GM12878 (cell line): ENCODE results near the gene TRPV3. TPM values are rescaled to one million over a fixed set of nuclear protein-coding genes. Genes with fewer than 3 reads are reported as not detected.

Source experiments
- ATAC-seq: fragments of 200-7000 bp; cut with Tn5 transposase; 3 replicates; pipeline ENCODE4 v1.9.1; 2020; ENCODE audit warnings: mild to moderate bottlenecking, moderate library complexity
- BruUV-seq: library from RNA; stranded (reverse); fragments of 400-500 nt; replicated peaks from 2 replicates; lab custom pipeline; 2021; lab: Mats Ljungman, UMichigan
- CTCF ChIA-PET: fragments of 300-600 bp; sonication (Branson Sonifier 250); formaldehyde crosslinking; extraction: SDS; loops from one replicate; lab custom pipeline; 2021; ENCODE audit warnings: inconsistent platforms; lab: Yijun Ruan, JAX
- POLR2A ChIA-PET: fragments of 350-600 bp; formaldehyde crosslinking; extraction: SDS; loops from one replicate; lab custom pipeline; 2021; ENCODE audit warnings: inconsistent platforms; lab: Charles Lee
- RAD21 ChIA-PET: fragments of 300-600 bp; sonication (Branson Sonifier 250); formaldehyde crosslinking; loops from one replicate; lab custom pipeline; 2023; ENCODE audit warnings: antibody characterized with exemption; ENCODE audit not compliant: unreplicated experiment; lab: Charles Lee
- SMC1A ChIA-PET: fragments of 300-600 bp; sonication (Branson Sonifier 250); formaldehyde crosslinking; loops from one replicate; lab custom pipeline; 2023; ENCODE audit not compliant: unreplicated experiment, uncharacterized antibody; lab: Charles Lee
- DNase-seq: peaks from one replicate; pipeline ENCODE4 v3.0.0-alpha.2; 2011; ENCODE audit warnings: low read depth, low spot score
- FAIRE-seq: peaks from 3 replicates; lab custom pipeline; 2011; peaks lifted over from hg19 to GRCh38; lab: Jason Lieb, UNC
- H2AFZ ChIP-seq: 2 replicates; pipeline ENCODE4 v1.6.0; 2011; ENCODE audit warnings: low read depth, low read length, control low read depth; ENCODE audit not compliant: control insufficient read depth
- H3K27ac ChIP-seq: 2 replicates; pipeline ENCODE4 v1.5.1; 2011; ENCODE audit warnings: control low read depth; ENCODE audit not compliant: control insufficient read depth, insufficient read depth
- H3K27me3 ChIP-seq, 2 experiments: replicated peaks in 1 of 2; 2 replicates each; pipeline versions ENCODE4 v1.6.0 to v1.6.1; 2011; ENCODE audit warnings: low read length in 1 of 2; ENCODE audit not compliant: control insufficient read depth in 2 of 2, insufficient read depth in 2 of 2
- H3K36me3 ChIP-seq, 2 experiments: 2 replicates each; pipeline ENCODE4 v1.5.1; 2011; ENCODE audit warnings: low read length in 1 of 2; ENCODE audit not compliant: control insufficient read depth in 2 of 2, insufficient read depth in 2 of 2
- H3K4me1 ChIP-seq: 2 replicates; pipeline ENCODE4 v1.6.1; 2011; ENCODE audit warnings: mild to moderate bottlenecking, low read length, moderate library complexity, mixed read lengths; ENCODE audit not compliant: control insufficient read depth, insufficient read depth
- H3K4me2 ChIP-seq: 2 replicates; pipeline ENCODE4 v1.6.0; 2011; ENCODE audit warnings: control low read depth; ENCODE audit not compliant: control insufficient read depth, insufficient read depth
- H3K4me3 ChIP-seq: fragments of 200-600 bp; sonication (generic); 2 replicates; pipeline ENCODE4 v1.5.1; 2016
- H3K79me2 ChIP-seq: 2 replicates; pipeline ENCODE4 v1.6.0; 2011; ENCODE audit warnings: low read length; ENCODE audit not compliant: control insufficient read depth, insufficient read depth
- H3K9ac ChIP-seq: 2 replicates; pipeline ENCODE4 v1.8.0; 2011; ENCODE audit warnings: low read length, control low read depth, mixed read lengths; ENCODE audit not compliant: control insufficient read depth, insufficient read depth
- H3K9me3 ChIP-seq: replicated peaks from 3 replicates; pipeline ENCODE4 v1.5.1; 2011; ENCODE audit warnings: mild to moderate bottlenecking, low read length; ENCODE audit not compliant: control insufficient read depth, insufficient read depth
- H4K20me1 ChIP-seq: 2 replicates; pipeline ENCODE4 v1.6.0; 2011; ENCODE audit not compliant: control insufficient read depth, insufficient read depth
- CEBPB ChIP-seq, 2 experiments: fragments of 150-350 bp in 1 of 2; IDR thresholded peaks; 2 replicates each; pipeline ENCODE4 v1.6.1; 2012 to 2014; ENCODE audit warnings: low read depth in 2 of 2, low read length in 2 of 2, borderline replicate concordance in 1 of 2, inconsistent platforms in 1 of 2
- IKZF1 ChIP-seq: fragments of 450-650 bp; conservative IDR thresholded peaks from 2 replicates; pipeline ENCODE4 v1.6.1; 2017; ENCODE audit warnings: antibody characterized with exemption, mild to moderate bottlenecking
- NFYA ChIP-seq: IDR thresholded peaks from 2 replicates; pipeline ENCODE4 v1.6.1; 2011; ENCODE audit warnings: low read depth, mild to moderate bottlenecking, low read length, improper control_type of control experiment, borderline replicate concordance
- NFYB ChIP-seq: IDR thresholded peaks from 2 replicates; pipeline ENCODE4 v1.6.1; 2011; ENCODE audit warnings: low read depth, mild to moderate bottlenecking, low read length, improper control_type of control experiment, moderate library complexity; ENCODE audit not compliant: insufficient read depth
- SIN3A ChIP-seq: IDR thresholded peaks from 2 replicates; pipeline ENCODE4 v1.6.1; 2012; ENCODE audit warnings: low read depth, low read length, improper control_type of control experiment
- SMARCA5 ChIP-seq: fragments of 450-650 bp; IDR thresholded peaks from 2 replicates; pipeline ENCODE4 v1.6.1; 2017; ENCODE audit warnings: mild to moderate bottlenecking
- SUZ12 ChIP-seq: fragments of 200-600 bp; sonication (generic); IDR thresholded peaks from one replicate; pipeline ENCODE4 v1.6.1; 2018; ENCODE audit warnings: antibody characterized with exemption, mild to moderate bottlenecking; ENCODE audit not compliant: unreplicated experiment
- TCF12 ChIP-seq: IDR thresholded peaks from 2 replicates; pipeline ENCODE4 v1.6.1; 2011; ENCODE audit warnings: low read depth, mild to moderate bottlenecking, low read length
- TCF7 ChIP-seq: IDR thresholded peaks from 2 replicates; pipeline ENCODE4 v1.6.1; 2014; ENCODE audit warnings: antibody characterized with exemption, borderline replicate concordance
- WRNIP1 ChIP-seq: IDR thresholded peaks from 2 replicates; pipeline ENCODE4 v1.6.1; 2011; ENCODE audit warnings: low read depth, low read length, improper control_type of control experiment, borderline replicate concordance
- YBX1 ChIP-seq: fragments of 450-650 bp; IDR thresholded peaks from 2 replicates; pipeline ENCODE4 v1.6.1; 2016; ENCODE audit warnings: antibody characterized with exemption
- ZZZ3 ChIP-seq: IDR thresholded peaks from 2 replicates; pipeline ENCODE4 v1.6.1; 2011; ENCODE audit warnings: low read depth; ENCODE audit not compliant: control insufficient read depth, insufficient read length
- WGBS: methylation state at CpG from one replicate; pipeline ENCODE4 v1.1.6; 2016; ENCODE audit warnings: low lambda C conversion rate; ENCODE audit not compliant: insufficient replicate concordance, insufficient coverage; ENCODE audit errors: missing lambda C conversion rate; 5-methylcytosine and 5-hydroxymethylcytosine counted together
- in situ Hi-C: fragments of 300-500 bp; cut with MboI; formaldehyde crosslinking; loops from 9 replicates; pipeline ENCODE4 v1.14.3; 2018; ENCODE audit warnings: mixed read lengths
- intact Hi-C: fragments of 100-400 bp; cut with micrococcal nuclease; formaldehyde crosslinking; loops from one replicate; pipeline ENCODE4 v1.14.2; 2022; ENCODE audit not compliant: unreplicated experiment
- polyA plus RNA-seq, 11 experiments: library from polyadenylated mRNA; depleted of rRNA in 4 of 11; unstranded in 6 of 11; stranded (reverse) in 5 of 11; fragments of >200 nt; fragmentation: Nextera tagmentation in 4 of 11; fragmentation: Illumina TruSeq in 1 of 11; extraction: Ambion mirVana in 4 of 11; extraction: Trizol in 1 of 11; gene quantifications; 1 replicate in 1 of 11; 2 replicates in 10 of 11; pipeline versions ENCODE4 v1.2.1 to v1.2.3, GENCODE V29; 2011 to 2016; ENCODE audit warnings: inconsistent platforms in 2 of 11, missing spikeins in 2 of 11, low read depth in 1 of 11
- total RNA-seq, 4 experiments: library from RNA; depleted of rRNA in 3 of 4; stranded (reverse); fragments of >200 nt in 3 of 4; fragmentation: Illumina TruSeq in 1 of 4; extraction: Trizol in 1 of 4; gene quantifications; 2 replicates each; pipeline versions ENCODE4 v1.2.1 to v1.2.3, GENCODE V29; 2013 to 2021
- TF ChIP-seq, protein P1 (sequence below): IDR thresholded peaks from 2 replicates; pipeline ENCODE4 v1.6.1; 2012; ENCODE audit warnings: low read depth, low read length, improper control_type of control experiment
- TF ChIP-seq, protein P2 (sequence below): fragments of 450-650 bp; IDR thresholded peaks from 2 replicates; pipeline ENCODE4 v1.6.1; 2016; ENCODE audit warnings: mild to moderate bottlenecking
- TF ChIP-seq, protein P3 (sequence below): fragments of 450-650 bp; IDR thresholded peaks from 2 replicates; pipeline ENCODE4 v1.6.1; 2017; ENCODE audit warnings: mild to moderate bottlenecking, low read depth, inconsistent platforms; ENCODE audit not compliant: poor library complexity, severe bottlenecking
- TF ChIP-seq, protein P4 (sequence below): IDR thresholded peaks from 2 replicates; pipeline ENCODE4 v1.6.1; 2012; ENCODE audit warnings: low read depth, low read length, improper control_type of control experiment
- TF ChIP-seq, protein P5 (sequence below): IDR thresholded peaks from 2 replicates; pipeline ENCODE4 v1.6.1; 2011; ENCODE audit warnings: low read depth, mild to moderate bottlenecking, low read length, moderate library complexity, borderline replicate concordance; ENCODE audit errors: extremely low read depth

TRPV3 gene
- total and polyA plus RNA-seq, 10 of the 15 experiments (the other 5 are each of a cell fraction or from before 2014, with no cell fraction given), result 0.52 to 12.0 (median 2.7) TPM

DNA sequence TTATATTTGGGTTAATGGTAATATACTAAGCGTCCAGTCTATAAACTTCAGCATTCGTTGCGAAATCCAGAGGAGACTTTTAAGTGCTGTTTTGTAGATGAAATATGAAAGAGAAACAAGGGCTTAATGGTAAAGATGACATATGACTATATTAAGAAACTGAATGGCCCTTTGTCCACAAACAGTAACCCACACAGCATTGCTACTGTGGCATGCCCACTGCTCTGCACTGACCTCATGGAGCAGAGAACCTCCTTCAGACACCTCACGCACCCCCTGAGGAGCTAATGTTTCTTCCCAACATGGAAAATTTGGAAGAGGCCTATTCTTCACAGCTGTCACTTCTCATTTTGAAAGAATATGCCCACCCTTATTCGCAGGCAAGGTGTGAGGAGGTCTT lies 55.1 kb downstream of the TRPV3 start:
- BruUV-seq, result no TSS peak
- in situ Hi-C loops, result no loop called here
- ChIA-PET RAD21 (no interaction called here), POLR2A (interaction anchor here (0.6 kb wide), 1 partner anchor 463 kb away, joined by 5 read pairs; no protein-coding TSS in a partner anchor), SMC1A (no interaction called here), CTCF (no interaction called here)
- no peaks in the 10 kb centered on the region for H3K36me3 ChIP-seq
- no peak for DNase-seq
- no peak for ATAC-seq
- intact Hi-C loops, result no loop called here
- no peak overlapping the region for H2AFZ ChIP-seq
- no peaks in the 10 kb centered on the region for H3K27me3 ChIP-seq
- no peaks in the 10 kb centered on the region for H3K4me1 ChIP-seq
- H3K27ac ChIP-seq, result no peak overlapping the region
- no peaks in the 10 kb centered on the region for H3K9me3 ChIP-seq
- H3K79me2 ChIP-seq, result no peaks in the 10 kb centered on the region
- WGBS, result 62% methylated on average over 5 of the region's 5 CpGs
- no peaks in the 10 kb centered on the region for H4K20me1 ChIP-seq
- H3K9ac ChIP-seq, result no peak overlapping the region
- no peak for FAIRE-seq
- H3K4me2 ChIP-seq, result no peak overlapping the region
- H3K4me3 ChIP-seq, result no peak overlapping the region
- no peak for TF ChIP-seq NFYA
- TF ChIP-seq, protein P1, sequence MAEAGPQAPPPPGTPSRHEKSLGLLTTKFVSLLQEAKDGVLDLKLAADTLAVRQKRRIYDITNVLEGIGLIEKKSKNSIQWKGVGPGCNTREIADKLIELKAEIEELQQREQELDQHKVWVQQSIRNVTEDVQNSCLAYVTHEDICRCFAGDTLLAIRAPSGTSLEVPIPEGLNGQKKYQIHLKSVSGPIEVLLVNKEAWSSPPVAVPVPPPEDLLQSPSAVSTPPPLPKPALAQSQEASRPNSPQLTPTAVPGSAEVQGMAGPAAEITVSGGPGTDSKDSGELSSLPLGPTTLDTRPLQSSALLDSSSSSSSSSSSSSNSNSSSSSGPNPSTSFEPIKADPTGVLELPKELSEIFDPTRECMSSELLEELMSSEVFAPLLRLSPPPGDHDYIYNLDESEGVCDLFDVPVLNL, result no peak
- TF ChIP-seq NFYB, result no peak
- no peak for TF ChIP-seq WRNIP1
- TF ChIP-seq SIN3A, result no peak
- no peak for TF ChIP-seq IKZF1
- TF ChIP-seq, protein P2, sequence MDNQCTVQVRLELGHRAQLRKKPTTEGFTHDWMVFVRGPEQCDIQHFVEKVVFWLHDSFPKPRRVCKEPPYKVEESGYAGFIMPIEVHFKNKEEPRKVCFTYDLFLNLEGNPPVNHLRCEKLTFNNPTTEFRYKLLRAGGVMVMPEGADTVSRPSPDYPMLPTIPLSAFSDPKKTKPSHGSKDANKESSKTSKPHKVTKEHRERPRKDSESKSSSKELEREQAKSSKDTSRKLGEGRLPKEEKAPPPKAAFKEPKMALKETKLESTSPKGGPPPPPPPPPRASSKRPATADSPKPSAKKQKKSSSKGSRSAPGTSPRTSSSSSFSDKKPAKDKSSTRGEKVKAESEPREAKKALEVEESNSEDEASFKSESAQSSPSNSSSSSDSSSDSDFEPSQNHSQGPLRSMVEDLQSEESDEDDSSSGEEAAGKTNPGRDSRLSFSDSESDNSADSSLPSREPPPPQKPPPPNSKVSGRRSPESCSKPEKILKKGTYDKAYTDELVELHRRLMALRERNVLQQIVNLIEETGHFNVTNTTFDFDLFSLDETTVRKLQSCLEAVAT, result no peak
- TF ChIP-seq, protein P3, sequence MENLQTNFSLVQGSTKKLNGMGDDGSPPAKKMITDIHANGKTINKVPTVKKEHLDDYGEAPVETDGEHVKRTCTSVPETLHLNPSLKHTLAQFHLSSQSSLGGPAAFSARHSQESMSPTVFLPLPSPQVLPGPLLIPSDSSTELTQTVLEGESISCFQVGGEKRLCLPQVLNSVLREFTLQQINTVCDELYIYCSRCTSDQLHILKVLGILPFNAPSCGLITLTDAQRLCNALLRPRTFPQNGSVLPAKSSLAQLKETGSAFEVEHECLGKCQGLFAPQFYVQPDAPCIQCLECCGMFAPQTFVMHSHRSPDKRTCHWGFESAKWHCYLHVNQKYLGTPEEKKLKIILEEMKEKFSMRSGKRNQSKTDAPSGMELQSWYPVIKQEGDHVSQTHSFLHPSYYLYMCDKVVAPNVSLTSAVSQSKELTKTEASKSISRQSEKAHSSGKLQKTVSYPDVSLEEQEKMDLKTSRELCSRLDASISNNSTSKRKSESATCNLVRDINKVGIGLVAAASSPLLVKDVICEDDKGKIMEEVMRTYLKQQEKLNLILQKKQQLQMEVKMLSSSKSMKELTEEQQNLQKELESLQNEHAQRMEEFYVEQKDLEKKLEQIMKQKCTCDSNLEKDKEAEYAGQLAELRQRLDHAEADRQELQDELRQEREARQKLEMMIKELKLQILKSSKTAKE, result no peak
- no peak for TF ChIP-seq SMARCA5
- TF ChIP-seq CEBPB (IDR thresholded peaks at IDR 0.05; ENCODE audit: borderline replicate concordance in 1 of 2, low read depth in 2 of 2, low read length in 2 of 2), result no peak
- TF ChIP-seq, protein P4, sequence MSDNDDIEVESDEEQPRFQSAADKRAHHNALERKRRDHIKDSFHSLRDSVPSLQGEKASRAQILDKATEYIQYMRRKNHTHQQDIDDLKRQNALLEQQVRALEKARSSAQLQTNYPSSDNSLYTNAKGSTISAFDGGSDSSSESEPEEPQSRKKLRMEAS, result no peak
- no peak for TF ChIP-seq YBX1
- TF ChIP-seq TCF12, result no peak
- TF ChIP-seq, protein P5, sequence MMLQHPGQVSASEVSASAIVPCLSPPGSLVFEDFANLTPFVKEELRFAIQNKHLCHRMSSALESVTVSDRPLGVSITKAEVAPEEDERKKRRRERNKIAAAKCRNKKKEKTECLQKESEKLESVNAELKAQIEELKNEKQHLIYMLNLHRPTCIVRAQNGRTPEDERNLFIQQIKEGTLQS, result no peak
- TF ChIP-seq SUZ12, result no peak
- TF ChIP-seq TCF7, result no peak
- no peak for TF ChIP-seq ZZZ3
